ENCODE measurements around the gene COL24A1.
"Not testable (repeated sequence)": the region's sequence is repeated elsewhere in the genome, so short reads cannot be mapped to it uniquely, and the experiment has no call there.

- not testable (repeated sequence) for TF ChIP-seq GABPA (IDR thresholded peaks at IDR 0.05; ENCODE audit: borderline replicate concordance, insufficient read depth, low read length); CTCF (IDR thresholded peaks at IDR 0.05; ENCODE audit: control extremely low read depth in 1 of 3, insufficient read depth in 1 of 3, low read depth in 1 of 3, low read length in 3 of 3); EZH2 (IDR thresholded peaks at IDR 0.05; ENCODE audit: low read depth, low read length, severe bottlenecking)
These were observed 379.6 kb downstream of the COL24A1 start for GRCh38 chr1:85777021-85777420.

Measured in H1 (cell line).